Transverse colon (tissue), 4 donors: ENCODE data around the gene SH3TC2. TPM values are rescaled to one million over a fixed set of nuclear protein-coding genes. Genes with fewer than 3 reads are reported as not detected.

Experiments
- DNase-seq: peaks from one replicate; pipeline ENCODE4 v3.0.0-alpha.2; 2019
- H3K27ac ChIP-seq, 4 donors: fragments of 200-600 bp; sonication (generic); 2 replicates each; pipeline ENCODE4 v1.5.1; 2016 to 2018; ENCODE audit warnings: inconsistent platforms in 4 of 4
- H3K27me3 ChIP-seq: fragments of 200-600 bp; sonication (generic); 2 replicates; pipeline ENCODE4 v1.5.1; 2017; ENCODE audit warnings: inconsistent platforms
- H3K36me3 ChIP-seq, 4 donors: fragments of 200-600 bp; sonication (generic); 2 replicates each; pipeline ENCODE4 v1.5.1; 2017 to 2019; ENCODE audit warnings: inconsistent platforms in 4 of 4
- H3K4me1 ChIP-seq, 4 donors: fragments of 200-600 bp; sonication (generic); 2 replicates each; pipeline ENCODE4 v1.5.1; 2017 to 2020; ENCODE audit warnings: inconsistent platforms in 4 of 4
- H3K4me3 ChIP-seq, 4 donors: fragments of 200-600 bp; sonication (generic); 1 replicate in 1 of 4; 2 replicates in 3 of 4; pipeline versions ENCODE4 v1.5.1 to v1.6.1; 2017 to 2019; ENCODE audit warnings: inconsistent platforms in 4 of 4
- H3K9me3 ChIP-seq, 2 donors: fragments of 200-600 bp; sonication (generic); 2 replicates each; pipeline ENCODE4 v1.5.1; 2017 to 2019; ENCODE audit warnings: inconsistent platforms in 2 of 2
- CTCF ChIP-seq, 5 experiments: fragments of 200-600 bp in 3 of 5; fragments of 450-650 bp in 2 of 5; sonication (generic) in 3 of 5; IDR thresholded peaks; 1 replicate in 2 of 5; 2 replicates in 3 of 5; pipeline ENCODE4 v1.5.1; 2016 to 2017; ENCODE audit warnings: antibody characterized with exemption in 5 of 5, inconsistent platforms in 3 of 5, mild to moderate bottlenecking in 2 of 5, moderate library complexity in 1 of 5
- EP300 ChIP-seq: sonication (generic); formaldehyde crosslinking; IDR thresholded peaks from one replicate; pipeline ENCODE4 v1.6.1; 2017; ENCODE audit warnings: antibody characterized with exemption, low read depth
- POLR2A ChIP-seq: fragments of 450-650 bp; IDR thresholded peaks from one replicate; pipeline ENCODE4 v1.6.1; 2016; ENCODE audit warnings: antibody characterized with exemption, mild to moderate bottlenecking, moderate library complexity
- POLR2AphosphoS5 ChIP-seq, 3 donors: sonication (generic); formaldehyde crosslinking; IDR thresholded peaks; one replicate each; pipeline ENCODE4 v1.6.1; 2016; ENCODE audit warnings: antibody characterized with exemption in 3 of 3
- WGBS, 2 donors: methylation state at CpG; one replicate each; pipeline ENCODE4 v1.1.5; 2018; ENCODE audit warnings: low coverage in 1 of 2; 5-methylcytosine and 5-hydroxymethylcytosine counted together
- in situ Hi-C, 4 donors: fragments of 200-750 bp; cut with MboI; loops; one replicate each; pipeline versions ENCODE4 v1.15.0 to v1.15.1; 2017; ENCODE audit warnings: low sequenced_read_pairs in 3 of 4, low pct_ligation_motif_present in 1 of 4, low pct_unique_long_range_greater_than_20kb in 1 of 4
- intact Hi-C: fragments of 100-400 bp; cut with DNase I; formaldehyde crosslinking; loops from one replicate; pipeline ENCODE4 v1.15.1; 2023; ENCODE audit warnings: low total_unique reads
- total RNA-seq, 4 donors: library from RNA; depleted of rRNA; stranded (reverse); fragments of >200 nt; gene quantifications; one replicate each; pipeline ENCODE4 v1.1.0, GENCODE V29; 2016

SH3TC2 gene
- total RNA-seq, 4 donors from 2014 or later, result 0.55 to 1.6 (median 1.5) TPM; not detected in 1

DNA sequence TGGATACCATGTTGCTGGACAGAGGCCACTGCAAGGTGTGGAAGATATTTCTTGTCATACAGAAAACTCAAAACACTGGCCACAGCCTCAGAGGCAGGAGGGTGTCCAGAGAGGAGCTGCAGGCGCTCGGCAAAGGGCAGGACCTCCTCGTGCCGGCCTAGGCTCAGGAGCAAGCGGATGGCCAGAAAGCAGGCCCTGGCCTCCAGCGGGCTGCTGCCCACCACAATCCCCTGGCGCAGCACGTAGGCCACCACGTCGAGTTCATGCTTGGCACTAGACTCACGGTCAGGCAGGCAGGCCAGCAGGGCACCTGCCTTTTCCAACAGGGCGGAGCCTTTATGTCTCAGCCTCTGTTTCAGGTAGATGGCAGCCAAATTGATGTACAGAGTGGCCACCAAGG lies 35.2 kb downstream of the SH3TC2 start:
- Histone ChIP-seq H3K4me1 (peaks cover 0 to 3% (median 0%) of the 10 kb centered on the region in 4 donors), H3K9me3 (no peaks in the 10 kb centered on the region), H3K27me3 (no peaks in the 10 kb centered on the region), H3K36me3 (no peaks in the 10 kb centered on the region), H3K4me3 (no peak overlapping the region), H3K27ac (no peak overlapping the region)
- intact Hi-C loops, result no loop called here
- DNase-seq, result no peak
- 88% methylated on average over 12 of the region's 12 CpGs; no CpG with 5 or more reads in 1 of the 2 donors for WGBS, 2 donors
- in situ Hi-C loops, result loop anchor here in 3 of 4 donors (25.0 kb wide), 3 partner anchors 290 to 840 kb away; no protein-coding TSS in a partner anchor
- TF ChIP-seq POLR2AphosphoS5 (IDR thresholded peaks at IDR 0.05), result no peak
- no peak for TF ChIP-seq CTCF (IDR thresholded peaks at IDR 0.05)
- no peak for TF ChIP-seq POLR2A
- no peak for TF ChIP-seq EP300

DNA sequence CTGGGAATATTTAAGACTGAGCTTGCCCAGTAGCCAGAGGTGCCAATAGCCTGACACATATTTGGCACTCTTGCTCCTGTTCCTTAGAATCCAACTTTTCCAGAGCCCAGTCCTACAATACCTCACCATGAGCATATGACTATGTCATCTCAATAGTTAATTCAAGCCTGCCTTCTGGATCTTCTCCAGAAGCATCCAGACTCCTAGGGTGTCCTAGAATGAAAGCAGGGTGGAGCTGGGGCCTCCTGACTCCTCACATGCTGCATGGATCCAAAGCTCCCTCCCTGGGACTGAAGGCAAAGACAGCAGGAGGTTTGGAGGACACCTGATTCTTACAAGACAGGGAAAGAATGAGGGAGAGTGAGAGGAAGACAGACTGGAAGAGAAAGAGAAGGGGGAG lies 37.9 kb downstream of the SH3TC2 start:
- Histone ChIP-seq H3K4me1 (peaks cover 0 to 3% (median 0%) of the 10 kb centered on the region in 4 donors), H3K27ac (no peak overlapping the region), H3K27me3 (no peaks in the 10 kb centered on the region), H3K9me3 (peaks cover 0 to 3% of the 10 kb centered on the region in 2 donors), H3K36me3 (no peaks in the 10 kb centered on the region), H3K4me3 (no peak overlapping the region)
- intact Hi-C loops, result no loop called here
- no peak for DNase-seq
- in situ Hi-C loops, result loop anchor here in 3 of 4 donors (25.0 kb wide), 3 partner anchors 288 to 838 kb away; no protein-coding TSS in a partner anchor
- TF ChIP-seq POLR2AphosphoS5 (IDR thresholded peaks at IDR 0.05), result no peak
- no peak for TF ChIP-seq CTCF (IDR thresholded peaks at IDR 0.05)
- no peak for TF ChIP-seq EP300
- no peak for TF ChIP-seq POLR2A

GRCh38 chr5:149024477-149024876 lies 38.4 kb downstream of the SH3TC2 start:
- TF ChIP-seq CTCF (IDR thresholded peaks at IDR 0.05) (no peak), EP300 (no peak), POLR2A (no peak), POLR2AphosphoS5 (IDR thresholded peaks at IDR 0.05) (no peak)
- intact Hi-C loops, result no loop called here

GRCh38 chr5:149022200-149022599 lies 40.7 kb downstream of the SH3TC2 start:
- TF ChIP-seq POLR2AphosphoS5 (IDR thresholded peaks at IDR 0.05) (no peak), CTCF (IDR thresholded peaks at IDR 0.05) (no peak), POLR2A (no peak), EP300 (no peak)
- Histone ChIP-seq H3K27me3 (no peaks in the 10 kb centered on the region), H3K9me3 (peaks cover 0 to 3% of the 10 kb centered on the region in 2 donors), H3K27ac (no peak overlapping the region), H3K4me1 (peaks cover 0 to 7% (median 0%) of the 10 kb centered on the region in 4 donors), H3K36me3 (no peaks in the 10 kb centered on the region), H3K4me3 (no peak overlapping the region)
- intact Hi-C loops (no loop called here), in situ Hi-C loops (no loop called here)
- DNase-seq, result no peak
- WGBS, 2 donors, result 69 to 88% methylated on average over 1 of the region's 1 CpG

More at GRCh38 chr5:149024477-149024876, 38.4 kb downstream of the SH3TC2 start:
- Histone ChIP-seq H3K36me3 (no peaks in the 10 kb centered on the region), H3K27me3 (no peaks in the 10 kb centered on the region), H3K4me3 (no peak overlapping the region), H3K9me3 (peaks cover 0 to 3% of the 10 kb centered on the region in 2 donors), H3K4me1 (peaks cover 0 to 4% (median 0%) of the 10 kb centered on the region in 4 donors), H3K27ac (no peak overlapping the region)
- DNase-seq, result no peak
- WGBS, 2 donors, result 40 to 70% methylated on average over 1 of the region's 1 CpG
- in situ Hi-C loops, result no loop called here
